H1 (cell line): ENCODE results near the gene BARHL2. TPM values are rescaled to one million over a fixed set of nuclear protein-coding genes. Genes with fewer than 3 reads are reported as not detected.

ENCODE experiments used
- CTCF ChIA-PET: fragments of 300-600 bp; sonication (Branson Sonifier 250); formaldehyde crosslinking; loops from one replicate; lab custom pipeline; 2021; ENCODE audit not compliant: partially characterized antibody; lab: Charles Lee
- POLR2A ChIA-PET: fragments of 300-600 bp; sonication (Branson Sonifier 250); formaldehyde crosslinking; loops from one replicate; lab custom pipeline; 2021; ENCODE audit warnings: inconsistent platforms; ENCODE audit not compliant: partially characterized antibody; lab: Charles Lee
- DNase-seq, 2 experiments: peaks; one replicate each; pipeline versions ENCODE4 v3.0.0 to v3.0.0-alpha.2; 2010 to 2022; ENCODE audit warnings: low spot score in 2 of 2, low read depth in 1 of 2, mixed read lengths in 1 of 2
- FAIRE-seq: peaks from 2 replicates; lab custom pipeline; 2011; peaks lifted over from hg19 to GRCh38; lab: Jason Lieb, UNC
- H2AFZ ChIP-seq: 2 replicates; pipeline ENCODE4 v1.8.1; 2012; ENCODE audit warnings: low read length, inconsistent platforms
- H2AK5ac ChIP-seq: 2 replicates; pipeline ENCODE4 v1.6.1; 2013; ENCODE audit warnings: low read depth, low read length
- H2BK120ac ChIP-seq: replicated peaks from 2 replicates; pipeline ENCODE3; 2013; ENCODE audit warnings: low read depth, low read length, inconsistent platforms
- H2BK12ac ChIP-seq: 2 replicates; pipeline ENCODE4 v1.6.1; 2013; ENCODE audit warnings: low read depth, low read length
- H2BK15ac ChIP-seq: 2 replicates; pipeline ENCODE4 v1.6.1; 2013; ENCODE audit warnings: low read length
- H2BK20ac ChIP-seq: 2 replicates; pipeline ENCODE4 v1.6.1; 2013; ENCODE audit warnings: low read length
- H2BK5ac ChIP-seq: 2 replicates; pipeline ENCODE4 v1.6.1; 2013; ENCODE audit warnings: low read depth, low read length
- H3K14ac ChIP-seq: 2 replicates; pipeline ENCODE4 v1.6.1; 2013; ENCODE audit warnings: inconsistent platforms; ENCODE audit not compliant: insufficient read length
- H3K18ac ChIP-seq: 2 replicates; pipeline ENCODE4 v1.6.1; 2013; ENCODE audit warnings: low read length; ENCODE audit errors: extremely low read depth
- H3K23ac ChIP-seq: 2 replicates; pipeline ENCODE4 v1.6.1; 2013; ENCODE audit warnings: inconsistent platforms; ENCODE audit not compliant: insufficient read length
- H3K23me2 ChIP-seq: 2 replicates; pipeline ENCODE4 v1.6.1; 2013; ENCODE audit warnings: low read depth, low read length
- H3K27ac ChIP-seq: 2 replicates; pipeline ENCODE4 v1.6.1; 2011; ENCODE audit warnings: low read depth, low read length, inconsistent platforms
- H3K27me3 ChIP-seq, 4 experiments: replicated peaks in 1 of 4; 1 replicate in 1 of 4; 2 replicates in 3 of 4; pipeline versions ENCODE4 v1.6.1 to v1.8.1; 2011 to 2013; ENCODE audit warnings: low read length in 3 of 4, mild to moderate bottlenecking in 3 of 4, inconsistent platforms in 2 of 4, mixed read lengths in 2 of 4, moderate library complexity in 1 of 4; ENCODE audit not compliant: control insufficient read depth in 3 of 4, insufficient read depth in 3 of 4; ENCODE audit errors: extremely low read depth in 1 of 4
- H3K36me3 ChIP-seq, 4 experiments: 2 replicates each; pipeline versions ENCODE4 v1.6.1 to v1.8.1; 2011 to 2013; ENCODE audit warnings: mild to moderate bottlenecking in 4 of 4, low read length in 3 of 4, moderate library complexity in 2 of 4, control low read depth in 1 of 4, inconsistent platforms in 1 of 4; ENCODE audit not compliant: insufficient read depth in 4 of 4, control insufficient read depth in 2 of 4
- H3K4ac ChIP-seq: replicated peaks from 2 replicates; pipeline ENCODE3; 2013; ENCODE audit warnings: low read length, low read depth, mixed read lengths, inconsistent platforms; ENCODE audit not compliant: insufficient read length
- H3K4me1 ChIP-seq, 4 experiments: replicated peaks in 1 of 4; 1 replicate in 1 of 4; 2 replicates in 3 of 4; pipeline versions ENCODE4 v1.6.1 to v1.8.1; 2011 to 2013; ENCODE audit warnings: low read length in 3 of 4, inconsistent platforms in 2 of 4, mixed read lengths in 1 of 4; ENCODE audit not compliant: insufficient read depth in 4 of 4, control insufficient read depth in 3 of 4
- H3K4me2 ChIP-seq, 2 experiments: 2 replicates each; pipeline versions ENCODE4 v1.6.1 to v1.8.1; 2011 to 2013; ENCODE audit warnings: low read depth in 2 of 2, low read length in 2 of 2, control low read depth in 1 of 2, inconsistent platforms in 1 of 2, mild to moderate bottlenecking in 1 of 2; ENCODE audit not compliant: insufficient read depth in 1 of 2
- H3K4me3 ChIP-seq, 4 experiments: fragments of 200-600, 300-600 bp in 1 of 4; sonication (generic), shearing (Covaris generic), sonication (Bioruptor Twin) in 1 of 4; 2 replicates each; pipeline versions ENCODE4 v1.5.1 to v1.8.1; 2011 to 2016; ENCODE audit warnings: low read length in 4 of 4, low read depth in 3 of 4, control low read depth in 2 of 4, inconsistent platforms in 2 of 4, mild to moderate bottlenecking in 2 of 4, mixed read lengths in 1 of 4, moderate library complexity in 1 of 4; ENCODE audit not compliant: insufficient read depth in 2 of 4; ENCODE audit errors: extremely low read depth in 1 of 4
- H3K56ac ChIP-seq: replicated peaks from 2 replicates; pipeline ENCODE3; 2013; ENCODE audit warnings: low read depth, mild to moderate bottlenecking, mixed read lengths, low read length, inconsistent platforms; ENCODE audit not compliant: insufficient read length
- H3K79me1 ChIP-seq: 2 replicates; pipeline ENCODE4 v1.6.1; 2013; ENCODE audit warnings: low read depth, low read length, control low read depth
- H3K79me2 ChIP-seq, 2 experiments: 2 replicates each; pipeline versions ENCODE4 v1.6.1 to v1.8.1; 2012 to 2013; ENCODE audit warnings: low read length in 2 of 2, mild to moderate bottlenecking in 2 of 2, inconsistent platforms in 1 of 2; ENCODE audit not compliant: insufficient read depth in 2 of 2, control insufficient read depth in 1 of 2
- H3K9ac ChIP-seq, 4 experiments: replicated peaks in 1 of 4; 1 replicate in 1 of 4; 2 replicates in 3 of 4; pipeline versions ENCODE4 v1.6.1 to v1.8.1; 2011 to 2013; ENCODE audit warnings: low read depth in 3 of 4, low read length in 3 of 4, control low read depth in 2 of 4, mild to moderate bottlenecking in 2 of 4, moderate library complexity in 2 of 4, inconsistent platforms in 1 of 4; ENCODE audit errors: extremely low read depth in 1 of 4
- H3K9me3 ChIP-seq, 2 experiments: 2 replicates each; pipeline versions ENCODE4 v1.6.1 to v1.8.1; 2012 to 2013; ENCODE audit warnings: mild to moderate bottlenecking in 2 of 2, moderate library complexity in 2 of 2, control low read depth in 1 of 2, inconsistent platforms in 1 of 2, low read depth in 1 of 2, low read length in 1 of 2, mixed read lengths in 1 of 2; ENCODE audit not compliant: insufficient read depth in 2 of 2
- H4K20me1 ChIP-seq, 2 experiments: replicated peaks in 1 of 2; 2 replicates each; pipeline versions ENCODE3 to v1.8.1; 2011 to 2013; ENCODE audit warnings: inconsistent platforms in 2 of 2, low read length in 2 of 2, mild to moderate bottlenecking in 1 of 2; ENCODE audit not compliant: insufficient read depth in 2 of 2, control insufficient read depth in 1 of 2
- H4K5ac ChIP-seq: 2 replicates; pipeline ENCODE4 v1.6.1; 2013; ENCODE audit warnings: low read length, low read depth, mixed read lengths, inconsistent platforms; ENCODE audit not compliant: insufficient read length
- H4K8ac ChIP-seq: 2 replicates; pipeline ENCODE4 v1.8.0; 2013; ENCODE audit warnings: mild to moderate bottlenecking, moderate library complexity, low read length, inconsistent platforms; ENCODE audit not compliant: insufficient read depth; ENCODE audit errors: extremely low read depth
- H4K91ac ChIP-seq: replicated peaks from 2 replicates; pipeline ENCODE3; 2013; ENCODE audit warnings: low read length, mixed read lengths, inconsistent platforms; ENCODE audit not compliant: insufficient read length
- E2F6 ChIP-seq: IDR thresholded peaks from 2 replicates; pipeline ENCODE4 v1.6.1; 2012; ENCODE audit warnings: inconsistent platforms
- EZH2 ChIP-seq: fragments of 200-600 bp; sonication (generic); IDR thresholded peaks from 2 replicates; pipeline ENCODE4 v1.7.1; 2012; ENCODE audit warnings: low read depth, mild to moderate bottlenecking, moderate library complexity, low read length, inconsistent platforms; ENCODE audit not compliant: severe bottlenecking
- SIN3A ChIP-seq, 2 experiments: IDR thresholded peaks in 1 of 2; conservative IDR thresholded peaks in 1 of 2; 2 replicates each; pipeline ENCODE4 v1.6.1; 2011 to 2012; ENCODE audit warnings: low read length in 2 of 2, improper control_type of control experiment in 1 of 2, low read depth in 1 of 2, mild to moderate bottlenecking in 1 of 2
- WGBS, 2 experiments: shearing (Covaris generic) in 1 of 2; methylation state at CpG; one replicate each; pipeline versions ENCODE4 v1.1.6 to v1.1.7; 2013 to 2015; ENCODE audit warnings: low lambda C conversion rate in 2 of 2, mixed read lengths in 2 of 2, inconsistent platforms in 1 of 2, low coverage in 1 of 2, missing lambda C conversion rate in 1 of 2; ENCODE audit not compliant: insufficient replicate concordance in 2 of 2, insufficient coverage in 1 of 2, insufficient read length in 1 of 2; ENCODE audit errors: extremely low coverage in 1 of 2, missing lambda C conversion rate in 1 of 2; 5-methylcytosine and 5-hydroxymethylcytosine counted together
- long read RNA-seq, 2 experiments: library from RNA in 1 of 2; library from capped mRNA in 1 of 2; stranded (forward); transcript quantifications; one replicate each; pipeline ENCODE4 v2.0.0, GENCODE V29; 2021; ENCODE audit warnings: inconsistent platforms in 1 of 2
- polyA minus RNA-seq, 3 experiments: library from RNA; depleted of rRNA, polyadenylated mRNA; stranded (reverse); fragments of >200 nt; gene quantifications; 1 replicate in 2 of 3; 2 replicates in 1 of 3; pipeline ENCODE4 v1.2.3, GENCODE V29; 2011
- polyA plus RNA-seq, 7 experiments: library from polyadenylated mRNA; depleted of rRNA in 3 of 7; stranded (reverse) in 5 of 7; unstranded in 2 of 7; fragments of >200 nt in 5 of 7; fragments of 200-250 nt in 2 of 7; gene quantifications; 1 replicate in 5 of 7; 2 replicates in 1 of 7; 4 replicates in 1 of 7; pipeline versions ENCODE4 v1.2.1 to v1.2.3, GENCODE V29; 2011 to 2013; ENCODE audit warnings: missing spikeins in 2 of 7, mixed read lengths in 2 of 7
- total RNA-seq: library from RNA; stranded (reverse); fragmentation: NEBNext Ultra II Directional; extraction: Animal tissue kit (Norgen Biotek cat#: 25700); gene quantifications from 2 replicates; pipeline ENCODE4 v1.2.1, GENCODE V29; 2021
- TF ChIP-seq, protein P1 (sequence below), 3 experiments: IDR thresholded peaks; 1 replicate in 2 of 3; 2 replicates in 1 of 3; pipeline versions ENCODE4 v1.5.1 to v1.6.1; 2011; ENCODE audit warnings: low read length in 3 of 3, mild to moderate bottlenecking in 3 of 3, inconsistent platforms in 2 of 3, low read depth in 1 of 3, moderate library complexity in 1 of 3; ENCODE audit not compliant: insufficient read depth in 1 of 3; ENCODE audit errors: control extremely low read depth in 1 of 3

BARHL2 gene
- 0.15 TPM in 2 replicates for total RNA-seq
- not detected in 2 replicates for polyA plus RNA-seq (2011; rRNA removed)
- not detected for polyA plus RNA-seq (2011; cell fraction: cytosol; rRNA removed)
- not detected for polyA plus RNA-seq (2011; cell fraction: nucleus; rRNA removed)
- polyA plus RNA-seq (2012, experiment 1 of 2), result not detected in 4 replicates
- not detected for polyA plus RNA-seq (2012, experiment 2 of 2)
- polyA plus RNA-seq (2013, experiment 1 of 2), result 0.02 TPM
- polyA plus RNA-seq (2013, experiment 2 of 2), result 0.04 TPM
- polyA minus RNA-seq (2011; rRNA and poly(A)+ RNA removed), result not detected in 2 replicates
- not detected for polyA minus RNA-seq (2011; cell fraction: cytosol; rRNA and poly(A)+ RNA removed)
- polyA minus RNA-seq (2011; cell fraction: nucleus; rRNA and poly(A)+ RNA removed), result not detected
- long read RNA-seq, experiment 1, result 0 reads
- long read RNA-seq, experiment 2, result 0 reads

DNA sequence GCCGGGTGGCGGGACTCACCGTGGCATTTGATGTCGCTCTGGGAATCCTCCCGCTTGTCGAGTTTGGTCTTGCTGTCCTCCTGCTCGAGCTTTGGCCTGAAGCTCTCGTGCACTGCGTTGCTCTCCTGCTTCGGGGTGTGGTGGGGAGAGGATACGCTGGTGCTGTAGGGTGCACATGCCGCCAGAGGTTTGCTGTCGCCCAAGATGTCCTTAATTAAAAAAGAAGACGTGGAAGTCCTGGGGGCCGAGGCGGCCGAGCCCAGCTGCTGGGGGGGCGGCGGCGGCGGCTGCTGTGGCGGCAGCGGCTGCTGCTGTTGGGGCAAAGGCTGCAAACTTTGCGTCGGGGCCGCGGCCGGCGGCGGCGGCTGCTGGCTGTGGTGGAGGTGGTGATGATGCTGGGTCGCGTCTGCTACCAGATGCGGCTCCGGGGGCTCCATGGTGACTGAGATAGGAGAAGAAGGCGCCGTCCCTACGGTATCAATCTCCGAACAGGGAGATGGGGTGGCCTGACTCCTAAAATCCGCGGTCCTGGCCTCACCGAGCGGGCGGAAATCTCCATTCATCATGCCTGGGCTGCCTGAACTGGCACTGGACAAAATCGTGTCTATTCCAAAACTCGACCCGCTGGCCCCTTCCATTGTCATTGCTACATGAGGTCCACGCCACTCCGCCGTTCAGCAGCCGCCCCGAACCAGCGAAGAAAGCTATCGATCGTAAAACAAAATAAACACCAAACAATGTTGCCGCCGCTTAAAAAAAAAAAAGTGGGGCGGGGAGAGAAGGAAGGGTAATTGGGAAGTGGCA is at the start of gene BARHL2:
Gene BARHL2 (minus strand): TSS at position 751 of the 804 bp plus-strand sequence. CDS start 107 bp downstream, at position 644.
- H2AFZ ChIP-seq, result no peak within 1 kb of the TSS
- TF ChIP-seq EZH2 (peak; percentile 100), SIN3A (conservative IDR thresholded peaks at IDR 0.05 in 1 of 2, IDR thresholded peaks at IDR 0.05 in 1 of 2; ENCODE audit: low read depth in 1 of 2, low read length in 2 of 2) (no peak), E2F6 (no peak)
- TF ChIP-seq, protein P1, sequence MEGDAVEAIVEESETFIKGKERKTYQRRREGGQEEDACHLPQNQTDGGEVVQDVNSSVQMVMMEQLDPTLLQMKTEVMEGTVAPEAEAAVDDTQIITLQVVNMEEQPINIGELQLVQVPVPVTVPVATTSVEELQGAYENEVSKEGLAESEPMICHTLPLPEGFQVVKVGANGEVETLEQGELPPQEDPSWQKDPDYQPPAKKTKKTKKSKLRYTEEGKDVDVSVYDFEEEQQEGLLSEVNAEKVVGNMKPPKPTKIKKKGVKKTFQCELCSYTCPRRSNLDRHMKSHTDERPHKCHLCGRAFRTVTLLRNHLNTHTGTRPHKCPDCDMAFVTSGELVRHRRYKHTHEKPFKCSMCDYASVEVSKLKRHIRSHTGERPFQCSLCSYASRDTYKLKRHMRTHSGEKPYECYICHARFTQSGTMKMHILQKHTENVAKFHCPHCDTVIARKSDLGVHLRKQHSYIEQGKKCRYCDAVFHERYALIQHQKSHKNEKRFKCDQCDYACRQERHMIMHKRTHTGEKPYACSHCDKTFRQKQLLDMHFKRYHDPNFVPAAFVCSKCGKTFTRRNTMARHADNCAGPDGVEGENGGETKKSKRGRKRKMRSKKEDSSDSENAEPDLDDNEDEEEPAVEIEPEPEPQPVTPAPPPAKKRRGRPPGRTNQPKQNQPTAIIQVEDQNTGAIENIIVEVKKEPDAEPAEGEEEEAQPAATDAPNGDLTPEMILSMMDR (IDR thresholded peaks at IDR 0.05; ENCODE audit: control extremely low read depth in 1 of 3, insufficient read depth in 1 of 3, low read depth in 1 of 3, low read length in 3 of 3), result no peak

More for the DNA sequence above, at the start of gene BARHL2:
- H4K5ac ChIP-seq, result no peak within 1 kb of the TSS
- WGBS, 2 experiments, result 1% methylated on average over 55 of the region's 58 CpGs; no CpG with 5 or more reads in 1 of the 2 experiments
- no peak within 1 kb of the TSS for H2BK5ac ChIP-seq
- peak within 1 kb of the TSS; percentile 58 to 80 for H3K4me2 ChIP-seq
- FAIRE-seq, result no peak
- no peak within 1 kb of the TSS for H2AK5ac ChIP-seq
- CTCF ChIA-PET, result interaction anchor here (0.7 to 8.7 kb wide), 10 partner anchors 9 to 448 kb away, joined by 3 to 122 read pairs (median 3); no protein-coding TSS in a partner anchor
- H3K79me1 ChIP-seq, result no peaks in the 10 kb centered on the region
- H4K20me1 ChIP-seq, result peaks cover 16 to 28% of the 10 kb centered on the region in 2 experiments
- H2BK15ac ChIP-seq, result no peak within 1 kb of the TSS; the same call in 1 of the 2 replicates
- no peak within 1 kb of the TSS for H4K91ac ChIP-seq
- POLR2A ChIA-PET, result interaction anchor here (3.3 kb wide), 1 partner anchor 10 kb away, joined by 18 read pairs; no protein-coding TSS in a partner anchor
- H3K4me3 ChIP-seq, result peak within 1 kb of the TSS; percentile 25 to 59 (median 38); a peak in 7 of 8 replicates
- H3K4me1 ChIP-seq, result peaks cover 13 to 46% (median 24%) of the 10 kb centered on the region in 4 experiments
- H3K14ac ChIP-seq, result no peak within 1 kb of the TSS
- H3K23ac ChIP-seq, result no peak within 1 kb of the TSS
- H2BK120ac ChIP-seq, result no peak within 1 kb of the TSS
- peaks cover 85 to 99% (median 96%) of the 10 kb centered on the region in 4 experiments for H3K27me3 ChIP-seq
- peak within 1 kb of the TSS; percentile 90; the same call in 1 of the 2 replicates for H2BK20ac ChIP-seq
- DNase-seq, result peak in 1 of 2 experiments; percentile 76
- no peak within 1 kb of the TSS for H3K4ac ChIP-seq
- H3K36me3 ChIP-seq, result peaks cover 0 to 3% (median 0%) of the 10 kb centered on the region in 4 experiments; a peak in 1 of 8 replicates
- no peak within 1 kb of the TSS; a peak in 2 of 7 replicates for H3K9ac ChIP-seq
- peak within 1 kb of the TSS; percentile 84; the same call in 1 of the 2 replicates for H2BK12ac ChIP-seq
- no peak within 1 kb of the TSS for H3K27ac ChIP-seq
- no peak within 1 kb of the TSS for H3K56ac ChIP-seq
- H3K9me3 ChIP-seq, result no peaks in the 10 kb centered on the region
- no peak within 1 kb of the TSS; the same call in 1 of the 2 replicates for H3K18ac ChIP-seq
- H3K79me2 ChIP-seq, result no peaks in the 10 kb centered on the region
- peak within 1 kb of the TSS; percentile 92; the same call in 1 of the 2 replicates for H4K8ac ChIP-seq
- H3K23me2 ChIP-seq, result peaks cover 8% of the 10 kb centered on the region; the same call in 1 of the 2 replicates
